Mesendoderm (in vitro differentiated cells): ENCODE measurements around the gene OPN1MW.
"Not testable (repeated sequence)": the region's sequence is repeated elsewhere in the genome, so short reads cannot be mapped to it uniquely, and the experiment has no call there.

Experiments
- DNase-seq: peaks from one replicate; pipeline ENCODE4 v3.0.0; 2013
- H2AK5ac ChIP-seq: 2 replicates; pipeline ENCODE4 v1.6.1; 2013; ENCODE audit warnings: low read length, inconsistent platforms
- H2BK120ac ChIP-seq: 2 replicates; pipeline ENCODE4 v1.6.1; 2013; ENCODE audit warnings: low read depth, mild to moderate bottlenecking, low read length, moderate library complexity, mixed read lengths
- H2BK15ac ChIP-seq: replicated peaks from 2 replicates; pipeline ENCODE4 v1.6.1; 2013; ENCODE audit warnings: low read depth, mild to moderate bottlenecking, moderate library complexity
- H2BK5ac ChIP-seq: 2 replicates; pipeline ENCODE4 v1.6.1; 2013; ENCODE audit warnings: low read length, inconsistent platforms
- H3K18ac ChIP-seq: 2 replicates; pipeline ENCODE4 v1.6.1; 2013; ENCODE audit warnings: mild to moderate bottlenecking, low read length, mixed read lengths
- H3K23ac ChIP-seq: one replicate; pipeline ENCODE4 v1.6.1; 2013; ENCODE audit warnings: low read length
- H3K27ac ChIP-seq: 2 replicates; pipeline ENCODE4 v1.5.1; 2013; ENCODE audit warnings: low read depth, mild to moderate bottlenecking, inconsistent platforms, low read length, moderate library complexity
- H3K27me3 ChIP-seq: 2 replicates; pipeline ENCODE4 v1.6.1; 2013; ENCODE audit warnings: low read length, control low read depth, mild to moderate bottlenecking, inconsistent platforms; ENCODE audit not compliant: insufficient read depth, poor library complexity
- H3K36me3 ChIP-seq: 2 replicates; pipeline ENCODE4 v1.6.1; 2013; ENCODE audit warnings: low read length, inconsistent platforms; ENCODE audit not compliant: control insufficient read depth, insufficient read depth
- H3K4ac ChIP-seq: one replicate; pipeline ENCODE4 v1.6.1; 2013; ENCODE audit warnings: low read depth, mild to moderate bottlenecking, low read length, moderate library complexity
- H3K4me1 ChIP-seq: 2 replicates; pipeline ENCODE4 v1.6.1; 2013; ENCODE audit warnings: low read depth, low read length, inconsistent platforms; ENCODE audit not compliant: control insufficient read depth
- H3K4me2 ChIP-seq: 2 replicates; pipeline ENCODE4 v1.6.1; 2013; ENCODE audit warnings: low read length
- H3K4me3 ChIP-seq: 2 replicates; pipeline ENCODE4 v1.5.1; 2013; ENCODE audit warnings: mild to moderate bottlenecking, low read length
- H3K56ac ChIP-seq: one replicate; pipeline ENCODE4 v1.6.1; 2013; ENCODE audit warnings: low read length
- H3K79me1 ChIP-seq: 2 replicates; pipeline ENCODE4 v1.6.1; 2013; ENCODE audit warnings: low read length, inconsistent platforms
- H3K79me2 ChIP-seq: 2 replicates; pipeline ENCODE4 v1.6.1; 2013; ENCODE audit warnings: mild to moderate bottlenecking, low read length; ENCODE audit not compliant: control insufficient read depth, insufficient read depth
- H3K9ac ChIP-seq: 2 replicates; pipeline ENCODE4 v1.6.1; 2013; ENCODE audit warnings: low read length, inconsistent platforms
- H4K5ac ChIP-seq: one replicate; pipeline ENCODE4 v1.6.1; 2013; ENCODE audit warnings: low read length
- H4K8ac ChIP-seq: one replicate; pipeline ENCODE4 v1.6.1; 2013; ENCODE audit warnings: low read depth, mild to moderate bottlenecking, control low read depth, low read length, moderate library complexity
- WGBS: extraction: QIAGEN DNeasy Blood & Tissue Kit; methylation state at CpG from one replicate; pipeline ENCODE4 v1.1.7; 2013; ENCODE audit warnings: low lambda C conversion rate, missing lambda C conversion rate; ENCODE audit not compliant: insufficient coverage; ENCODE audit errors: extremely low coverage; 5-methylcytosine and 5-hydroxymethylcytosine counted together

Gene OPN1MW

GRCh38 chrX:154211499-154211898 lies 29.1 kb downstream of the OPN1MW start:
- WGBS, result no CpG with 5 or more reads among the region's 10 CpGs
- not testable (repeated sequence) for H2AK5ac ChIP-seq, H3K23ac ChIP-seq, H3K27ac ChIP-seq, H2BK15ac ChIP-seq, DNase-seq, H3K79me2 ChIP-seq, H3K9ac ChIP-seq, H2BK5ac ChIP-seq, H3K4me3 ChIP-seq, H3K4me2 ChIP-seq, H3K18ac ChIP-seq, H3K56ac ChIP-seq, H3K36me3 ChIP-seq, H3K4ac ChIP-seq, H3K79me1 ChIP-seq, H4K5ac ChIP-seq, H3K4me1 ChIP-seq, H4K8ac ChIP-seq, H2BK120ac ChIP-seq, H3K27me3 ChIP-seq

- not testable (repeated sequence) for H3K4me1 ChIP-seq, H3K79me2 ChIP-seq, H2BK15ac ChIP-seq, H4K8ac ChIP-seq, H3K79me1 ChIP-seq, H3K56ac ChIP-seq, H3K18ac ChIP-seq, DNase-seq, H3K4me3 ChIP-seq, H3K27me3 ChIP-seq, H3K9ac ChIP-seq, H3K23ac ChIP-seq, H2BK120ac ChIP-seq, H2AK5ac ChIP-seq, H4K5ac ChIP-seq, H3K4me2 ChIP-seq, H3K27ac ChIP-seq, H2BK5ac ChIP-seq, H3K36me3 ChIP-seq, H3K4ac ChIP-seq
- no CpG with 5 or more reads among the region's 16 CpGs for WGBS
Measured at GRCh38 chrX:154219456-154219855, 37.1 kb downstream of the OPN1MW start, which contains the start of gene OPN1MW2. Gene OPN1MW2 (plus strand): TSS chrX:154219756. CDS start chrX:154219816, 60 bp downstream.

GRCh38 chrX:154225292-154225691 lies 42.9 kb downstream of the OPN1MW start:
- H4K8ac ChIP-seq, H3K4me2 ChIP-seq, H3K27me3 ChIP-seq, H3K4ac ChIP-seq, H2AK5ac ChIP-seq, DNase-seq, H3K4me1 ChIP-seq, H3K79me2 ChIP-seq, H3K9ac ChIP-seq, H2BK15ac ChIP-seq, H3K56ac ChIP-seq, H3K4me3 ChIP-seq, H3K36me3 ChIP-seq, H3K27ac ChIP-seq, H3K79me1 ChIP-seq, H2BK5ac ChIP-seq, H2BK120ac ChIP-seq, H3K23ac ChIP-seq, H3K18ac ChIP-seq, H4K5ac ChIP-seq: not testable (repeated sequence)
- no CpG with 5 or more reads among the region's 6 CpGs for WGBS

- not testable (repeated sequence) for H4K5ac ChIP-seq, H3K27ac ChIP-seq, H4K8ac ChIP-seq, H3K27me3 ChIP-seq, H3K79me2 ChIP-seq, H2BK120ac ChIP-seq, H3K4me2 ChIP-seq, H3K23ac ChIP-seq, DNase-seq, H2AK5ac ChIP-seq, H2BK15ac ChIP-seq, H3K9ac ChIP-seq, H3K36me3 ChIP-seq, H3K18ac ChIP-seq, H3K79me1 ChIP-seq, H3K4me3 ChIP-seq, H2BK5ac ChIP-seq, H3K4ac ChIP-seq, H3K56ac ChIP-seq, H3K4me1 ChIP-seq
- WGBS, result no CpG with 5 or more reads among the region's 9 CpGs
Measured at GRCh38 chrX:154226706-154227105, 44.3 kb downstream of the OPN1MW start.

- H3K4ac ChIP-seq, H3K36me3 ChIP-seq, H2AK5ac ChIP-seq, H4K5ac ChIP-seq, H3K79me1 ChIP-seq, H3K4me2 ChIP-seq, H2BK120ac ChIP-seq, H3K27me3 ChIP-seq, H2BK15ac ChIP-seq, DNase-seq, H4K8ac ChIP-seq, H3K23ac ChIP-seq, H3K4me3 ChIP-seq, H2BK5ac ChIP-seq, H3K79me2 ChIP-seq, H3K18ac ChIP-seq, H3K4me1 ChIP-seq, H3K9ac ChIP-seq, H3K56ac ChIP-seq, H3K27ac ChIP-seq: not testable (repeated sequence)
- no CpG with 5 or more reads among the region's 3 CpGs for WGBS
Measured at GRCh38 chrX:154231443-154231842, 49.0 kb downstream of the OPN1MW start.

GRCh38 chrX:154233620-154234019 lies 51.2 kb downstream of the OPN1MW start:
- not testable (repeated sequence) for H2BK15ac ChIP-seq

More at GRCh38 chrX:154233620-154234019, 51.2 kb downstream of the OPN1MW start:
- H3K23ac ChIP-seq, H2BK5ac ChIP-seq, H3K27ac ChIP-seq, H3K4me2 ChIP-seq, H3K27me3 ChIP-seq, H3K9ac ChIP-seq, H2BK120ac ChIP-seq, H4K5ac ChIP-seq, H4K8ac ChIP-seq, H3K4ac ChIP-seq, DNase-seq, H3K18ac ChIP-seq, H3K36me3 ChIP-seq, H3K79me2 ChIP-seq, H3K4me1 ChIP-seq, H3K79me1 ChIP-seq, H3K4me3 ChIP-seq, H2AK5ac ChIP-seq, H3K56ac ChIP-seq: not testable (repeated sequence)
- WGBS, result no CpG with 5 or more reads among the region's 16 CpGs
